NCI-H1092 (cell line): ENCODE measurements around the gene TRIM24.
"Not testable (repeated sequence)": the region's sequence is repeated elsewhere in the genome, so short reads cannot be mapped to it uniquely, and the experiment has no call there.

Source experiments
- DNase-seq: peaks from one replicate; lab custom pipeline; 2025; lab: John Stamatoyannopoulos, UW

The TRIM24 gene

GRCh38 chr7:138495485-138495884 is 35.4 kb downstream of the TRIM24 start:
- no peak for DNase-seq

- no peak for DNase-seq
These were observed 39.3 kb downstream of the TRIM24 start for GRCh38 chr7:138499340-138499739.

GRCh38 chr7:138500303-138500702 is 40.2 kb downstream of the TRIM24 start:
- not testable (repeated sequence) for DNase-seq

GRCh38 chr7:138500892-138501291 is 40.8 kb downstream of the TRIM24 start:
- DNase-seq, result no peak

- DNase-seq, result no peak
These were observed 42.1 kb downstream of the TRIM24 start for GRCh38 chr7:138502023-138502767.

GRCh38 chr7:138505361-138505873 is 45.4 kb downstream of the TRIM24 start:
- DNase-seq, result no peak

GRCh38 chr7:138506764-138507163 is 46.7 kb downstream of the TRIM24 start:
- no peak for DNase-seq

GRCh38 chr7:138510003-138510402 is 49.9 kb downstream of the TRIM24 start:
- no peak for DNase-seq

- DNase-seq, result no peak
These were observed 52.2 kb downstream of the TRIM24 start for GRCh38 chr7:138512092-138512858.

- no peak for DNase-seq
These were observed 52.8 kb downstream of the TRIM24 start for GRCh38 chr7:138512885-138513284.

GRCh38 chr7:138513344-138513871 is 53.3 kb downstream of the TRIM24 start:
- no peak for DNase-seq

- DNase-seq, result no peak
These were observed 54.0 kb downstream of the TRIM24 start for GRCh38 chr7:138514044-138514443.

GRCh38 chr7:138515001-138515528 is 55.0 kb downstream of the TRIM24 start:
- DNase-seq, result no peak

GRCh38 chr7:138519061-138519798 is 59.2 kb downstream of the TRIM24 start:
- no peak for DNase-seq

- DNase-seq, result no peak
These were observed 60.7 kb downstream of the TRIM24 start for GRCh38 chr7:138520742-138521141.

- no peak for DNase-seq
These were observed 61.9 kb downstream of the TRIM24 start for GRCh38 chr7:138521837-138522461.

- DNase-seq, result no peak
These were observed 64.2 kb downstream of the TRIM24 start for GRCh38 chr7:138524259-138524658.

- no peak for DNase-seq
These were observed 65.7 kb downstream of the TRIM24 start for GRCh38 chr7:138525757-138526156.

GRCh38 chr7:138527746-138528223 is 67.7 kb downstream of the TRIM24 start:
- no peak for DNase-seq

GRCh38 chr7:138536833-138537232 is 76.8 kb downstream of the TRIM24 start:
- DNase-seq, result not testable (repeated sequence)

GRCh38 chr7:138538518-138538917 is 78.5 kb downstream of the TRIM24 start:
- no peak for DNase-seq
